ENCODE results near the gene SCUBE1.
A peak's percentile ranks its signal among the peaks of the same experiment; 100 is the strongest.

SCUBE1 gene

DNA sequence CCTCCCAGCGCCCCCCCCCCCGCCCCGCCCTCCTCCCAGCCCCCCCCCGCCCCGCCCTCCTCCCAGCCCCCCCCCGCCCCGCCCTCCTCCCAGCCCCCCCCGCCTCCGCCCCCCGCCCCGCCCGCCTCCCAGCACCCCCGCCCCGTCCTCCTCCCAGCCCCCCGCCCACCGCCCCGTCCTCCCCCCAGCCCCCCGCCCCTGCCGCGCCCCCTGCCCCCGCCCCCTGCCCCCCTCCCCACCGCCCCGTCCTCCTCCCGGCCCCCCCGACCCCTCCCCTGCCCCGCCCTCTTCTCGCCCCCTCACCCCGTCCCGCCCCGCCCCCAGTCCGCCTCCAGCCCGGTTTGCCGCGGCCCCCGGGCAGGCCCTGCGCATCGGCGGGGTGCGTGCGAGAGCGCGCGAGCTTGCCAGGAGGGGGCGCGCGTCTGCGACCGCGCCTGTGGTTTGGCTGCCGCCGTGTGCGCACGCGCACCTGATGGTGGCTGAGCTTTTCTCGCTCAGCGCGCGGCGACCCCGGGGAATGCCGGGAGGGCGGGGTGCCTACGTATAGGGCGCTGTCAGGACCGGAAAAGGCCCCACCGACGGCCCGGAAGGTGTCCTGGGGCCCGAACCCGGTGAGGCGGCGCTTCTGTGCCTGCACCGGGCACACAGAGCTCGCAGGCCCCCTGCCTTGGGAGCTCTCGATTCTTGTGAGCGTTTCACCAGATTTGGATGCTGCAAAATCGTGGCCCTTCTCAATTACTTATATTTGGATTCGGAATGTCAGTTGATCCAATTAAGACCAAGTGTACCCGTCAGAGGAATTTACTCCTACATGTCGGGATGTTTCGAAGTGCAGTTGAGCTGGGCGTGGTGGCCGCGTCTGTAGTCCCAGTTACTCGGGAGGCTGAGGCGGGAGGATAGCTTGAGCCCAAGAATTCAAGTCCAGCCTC, 155.7 kb downstream of the SCUBE1 start:
- DNase-seq, result peak; percentile 83

DNA sequence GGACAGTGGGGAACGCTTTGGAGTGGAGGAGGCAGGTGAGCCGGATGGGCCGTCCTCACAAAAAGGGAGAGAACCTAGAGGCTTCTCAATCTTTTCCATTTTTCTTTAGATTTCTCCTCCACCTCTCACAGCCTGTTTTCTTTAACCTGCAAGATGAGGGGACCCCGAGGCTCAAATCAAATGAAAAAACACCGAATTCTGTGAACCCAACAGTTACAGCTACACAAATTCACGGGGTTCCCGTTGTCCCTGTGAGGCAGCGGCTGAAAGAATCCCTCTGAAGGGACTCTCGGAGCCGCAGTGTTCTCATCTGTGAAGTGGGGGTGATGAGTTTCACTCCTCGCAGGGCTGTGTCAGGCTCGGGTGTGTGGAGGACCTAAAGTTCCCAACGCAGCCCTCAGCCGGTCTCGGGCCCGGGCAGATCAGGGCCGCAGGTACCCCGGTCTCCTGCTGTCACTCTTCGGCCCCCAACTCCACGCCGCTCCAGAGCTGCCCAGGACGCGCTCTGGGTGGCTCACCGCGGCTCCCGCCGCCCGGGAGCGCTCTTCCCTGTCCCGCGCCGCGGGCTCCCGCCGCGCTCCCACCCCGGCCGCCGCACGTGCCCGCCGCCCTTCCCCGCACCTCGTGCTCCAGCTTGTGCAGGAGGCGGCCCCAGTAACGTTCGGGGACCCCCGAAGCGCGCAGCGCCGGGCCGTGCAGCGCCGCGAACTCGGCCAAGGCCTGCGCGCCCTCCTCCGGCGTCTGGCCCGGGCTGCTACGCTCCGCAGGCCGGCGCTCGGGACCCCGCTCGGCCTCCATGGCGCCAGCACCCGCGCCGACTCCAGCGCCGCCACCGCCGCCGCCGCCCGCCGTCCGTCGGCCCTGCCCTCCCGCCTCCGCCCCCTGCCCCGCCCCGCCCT, 156.7 kb downstream of the SCUBE1 start, which contains the start of gene TTLL12:
TTLL12 (minus strand) TSS at position 863 of the 899 bp plus-strand sequence; CDS start at position 798, 65 bp downstream.
- no peak for DNase-seq

DNA sequence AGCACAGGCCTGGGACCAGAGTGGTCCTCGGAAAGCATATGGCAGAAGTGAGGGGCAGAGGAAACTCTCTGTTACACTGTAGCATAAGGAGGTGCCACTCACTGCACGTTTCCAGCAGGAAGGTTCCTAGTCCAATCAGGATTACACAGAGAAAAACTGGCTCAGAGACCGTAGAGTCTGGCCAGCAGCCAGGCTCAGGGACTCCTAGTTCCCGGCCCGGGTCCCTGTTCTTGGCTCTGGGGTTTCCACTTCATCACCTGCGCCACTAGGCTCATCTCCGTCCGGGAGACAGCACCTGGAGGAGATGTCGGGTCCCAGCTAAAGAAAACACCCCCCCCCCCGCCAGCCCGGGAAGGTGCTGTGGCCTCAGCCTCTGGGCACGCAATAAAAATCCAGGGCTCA, 157.3 kb downstream of the SCUBE1 start:
- no peak for DNase-seq

DNA sequence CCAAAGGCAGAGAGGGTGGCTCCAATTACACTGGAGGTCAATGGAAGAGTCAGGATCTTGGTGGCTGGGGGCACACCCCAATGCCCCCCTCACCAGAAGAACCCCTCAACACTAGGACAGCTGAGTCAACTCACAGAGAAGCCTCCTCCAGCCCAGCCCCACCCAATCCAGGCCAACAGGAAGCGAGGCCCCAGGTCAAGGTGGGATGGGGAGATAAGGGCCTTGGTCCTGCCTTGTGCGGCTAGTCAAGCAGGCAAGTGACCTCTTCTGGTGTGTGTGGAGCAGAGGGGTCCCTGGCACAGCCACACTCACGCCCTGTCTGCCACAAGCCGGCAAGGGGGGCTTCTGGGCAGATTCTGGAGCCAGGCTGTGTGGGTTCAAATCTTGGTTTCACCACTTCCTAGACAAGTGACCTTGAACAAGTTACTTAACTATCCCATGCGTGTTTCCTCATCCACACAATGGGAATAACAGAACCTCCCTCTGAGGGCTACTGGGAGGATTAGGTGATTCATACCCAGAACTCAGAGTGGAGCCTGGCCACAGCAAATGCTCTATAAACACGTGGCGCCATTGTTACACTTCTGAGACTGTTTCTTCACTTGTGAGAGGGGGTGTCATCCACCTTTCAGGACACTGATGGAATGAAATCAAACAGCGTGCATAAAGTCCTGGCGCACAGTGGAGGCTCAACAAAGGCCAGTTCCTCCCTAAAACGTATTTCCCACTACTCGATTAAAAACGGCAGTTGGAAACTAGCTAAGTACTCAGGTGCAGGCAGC, 159.5 kb downstream of the SCUBE1 start:
- DNase-seq, result no peak

DNA sequence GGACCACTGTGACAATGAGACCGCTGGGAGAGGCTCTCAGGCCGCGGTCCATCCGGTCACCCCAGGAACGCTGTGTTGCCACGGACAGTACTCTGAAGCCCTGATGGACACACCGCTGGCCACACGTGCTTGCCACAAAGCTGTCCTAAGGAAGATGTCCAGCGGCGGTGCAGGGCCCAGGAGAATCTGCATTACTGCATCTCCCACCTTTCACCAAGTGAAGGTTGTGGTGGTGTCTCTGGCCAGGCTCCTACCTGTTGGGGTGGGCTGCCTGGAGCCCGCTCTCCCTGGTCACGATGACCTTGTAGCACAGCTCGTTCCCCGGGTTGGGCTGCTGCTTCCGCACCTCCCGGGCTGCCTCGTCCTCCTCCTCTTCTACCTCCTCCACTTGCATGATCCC, 160.4 kb downstream of the SCUBE1 start:
- no peak for DNase-seq

DNA sequence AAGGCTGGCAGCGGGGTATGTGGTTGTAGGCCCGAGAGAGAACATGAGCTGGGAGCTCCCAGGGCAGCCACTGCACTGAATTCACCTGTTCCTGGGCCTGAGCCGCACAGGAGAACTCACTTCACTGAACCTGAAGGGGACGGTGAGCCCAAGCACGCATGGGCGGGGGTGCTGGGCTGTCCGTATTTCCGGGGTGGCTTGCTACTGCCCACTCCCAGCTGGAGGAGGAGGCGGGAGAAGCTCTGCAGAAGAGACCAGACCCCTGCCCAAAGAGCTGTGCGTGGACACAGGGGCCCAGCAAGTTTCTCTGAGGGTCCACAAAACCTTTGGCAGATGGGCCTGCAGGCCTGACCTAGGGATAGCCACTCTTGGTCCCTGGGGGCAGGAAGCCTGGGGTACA, 161.1 kb downstream of the SCUBE1 start:
- no peak for DNase-seq

DNA sequence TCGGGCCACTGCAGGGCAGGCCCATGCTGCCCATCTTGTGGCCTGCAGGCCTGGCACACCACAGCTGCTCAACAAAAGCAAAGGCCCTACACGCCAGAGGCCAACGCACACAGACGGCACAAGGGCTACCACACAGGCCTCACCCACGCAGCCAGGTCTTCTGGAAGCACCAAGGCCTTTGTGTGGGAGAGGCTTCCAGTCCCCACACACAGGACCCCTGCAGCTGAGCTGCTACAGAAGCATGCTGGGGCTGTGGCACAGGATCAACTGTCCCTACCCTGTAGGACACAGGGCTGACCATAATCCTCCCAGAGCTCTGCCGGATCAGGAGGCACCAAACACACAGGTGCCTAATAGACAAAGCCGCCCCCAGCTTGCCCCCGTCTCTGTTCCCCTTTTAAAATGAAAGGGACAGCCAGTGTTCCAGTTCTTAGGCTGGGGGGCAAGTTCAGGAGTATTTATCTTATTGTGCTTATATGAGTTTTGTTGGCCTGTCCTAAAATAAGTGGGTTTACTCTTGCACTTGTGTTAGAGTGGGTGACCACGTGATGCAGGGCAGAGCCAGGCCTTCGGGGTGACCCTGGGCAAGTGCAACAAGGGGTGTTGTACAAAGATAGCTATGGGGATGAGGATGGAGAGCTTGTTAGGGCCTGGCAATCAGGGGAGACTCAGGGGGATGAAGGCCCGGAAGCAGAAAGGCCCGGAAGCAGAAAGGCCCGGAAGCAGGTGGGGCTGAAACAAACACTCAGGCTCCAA, 161.7 kb downstream of the SCUBE1 start:
- no peak for DNase-seq

DNA sequence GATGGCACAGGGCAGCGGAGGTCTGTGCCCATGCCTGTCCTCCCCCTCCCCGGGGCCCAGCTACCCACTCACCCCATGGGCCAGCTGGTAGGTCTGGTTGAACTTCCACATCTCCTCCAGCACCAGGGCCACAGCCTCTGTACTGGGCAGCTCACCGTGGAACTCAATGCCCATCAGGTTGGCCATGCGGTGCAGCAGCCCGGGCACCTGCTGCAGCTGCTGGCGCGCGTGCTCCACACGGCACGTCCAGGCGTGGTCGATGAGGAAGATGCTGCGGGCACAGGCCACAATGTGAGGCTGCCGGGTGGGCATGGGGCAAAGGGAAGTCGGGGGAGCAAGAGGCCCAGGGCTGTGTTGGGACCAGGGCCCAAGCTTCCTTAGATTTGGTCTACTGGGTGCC, 162.5 kb downstream of the SCUBE1 start:
- no peak for DNase-seq

DNA sequence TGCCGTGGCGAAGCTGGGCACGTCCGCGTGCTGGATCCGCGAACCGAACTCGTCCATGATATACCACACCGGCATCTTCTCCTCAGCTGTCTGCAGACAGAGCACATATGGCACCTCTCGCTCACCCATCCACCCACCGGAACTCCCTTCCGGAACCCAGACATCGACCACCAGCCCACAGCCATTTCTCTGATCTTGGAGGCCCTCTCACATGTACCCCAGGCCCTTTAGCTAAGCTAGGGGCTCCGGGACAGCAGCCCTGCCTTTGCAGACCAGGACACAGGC, 163.3 kb downstream of the SCUBE1 start:
- DNase-seq, result no peak

DNA sequence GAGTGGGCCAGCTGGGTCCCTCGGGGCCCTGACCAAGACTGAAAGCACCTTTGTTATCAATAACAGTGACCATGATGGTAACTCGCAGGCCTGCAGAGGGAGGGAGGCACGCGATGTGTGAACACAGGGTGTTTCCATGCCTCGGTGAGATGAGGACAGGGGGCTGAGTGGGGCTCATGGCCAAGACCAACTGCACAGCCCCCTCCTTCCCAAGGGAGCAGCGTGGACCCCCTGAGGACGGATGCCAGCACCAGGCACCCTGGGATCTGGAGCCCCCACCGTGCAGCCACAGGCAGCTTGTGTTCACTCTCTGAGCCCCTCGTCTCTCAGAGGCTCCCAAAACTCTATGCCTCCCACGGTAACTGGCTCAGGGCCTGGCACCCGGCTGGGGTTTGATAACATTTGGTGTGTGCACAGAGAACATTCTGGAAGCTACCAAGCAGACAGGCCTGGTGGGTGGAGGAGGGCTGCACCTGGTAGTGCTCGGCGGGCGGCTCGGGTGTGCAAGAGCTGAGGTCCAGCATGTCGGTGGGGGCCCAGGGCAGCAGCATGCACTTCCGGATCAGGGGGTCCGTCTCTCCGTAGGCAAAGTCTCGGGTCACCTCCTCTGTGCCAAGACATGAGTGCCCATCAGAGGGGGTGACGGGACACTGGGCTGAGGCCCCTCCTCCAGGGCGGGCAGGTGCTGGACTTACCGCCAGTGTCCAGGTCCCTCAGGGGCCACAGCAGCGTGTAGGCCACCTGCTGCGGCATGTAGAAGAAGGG, 163.8 kb downstream of the SCUBE1 start:
- DNase-seq, result no peak

DNA sequence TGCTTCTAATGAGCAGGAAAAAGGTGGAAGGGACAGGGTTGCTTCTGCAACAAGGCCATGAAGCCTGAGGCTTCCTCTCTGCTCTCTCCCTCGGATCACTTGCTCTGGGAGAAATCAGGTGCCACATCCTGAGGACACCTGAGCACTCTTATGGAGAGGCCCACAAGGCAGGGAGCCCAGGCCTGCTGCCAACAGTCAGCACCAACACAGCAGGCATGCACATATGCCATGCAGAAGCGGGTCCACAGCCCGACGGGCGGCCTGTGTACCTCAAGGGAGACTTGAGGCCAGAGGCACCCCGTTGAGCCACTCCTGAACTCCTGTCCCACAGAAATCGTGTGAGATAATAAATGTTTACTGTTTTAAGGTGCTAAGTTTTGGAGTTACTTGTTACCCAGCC, 165.7 kb downstream of the SCUBE1 start:
- DNase-seq, result no peak

DNA sequence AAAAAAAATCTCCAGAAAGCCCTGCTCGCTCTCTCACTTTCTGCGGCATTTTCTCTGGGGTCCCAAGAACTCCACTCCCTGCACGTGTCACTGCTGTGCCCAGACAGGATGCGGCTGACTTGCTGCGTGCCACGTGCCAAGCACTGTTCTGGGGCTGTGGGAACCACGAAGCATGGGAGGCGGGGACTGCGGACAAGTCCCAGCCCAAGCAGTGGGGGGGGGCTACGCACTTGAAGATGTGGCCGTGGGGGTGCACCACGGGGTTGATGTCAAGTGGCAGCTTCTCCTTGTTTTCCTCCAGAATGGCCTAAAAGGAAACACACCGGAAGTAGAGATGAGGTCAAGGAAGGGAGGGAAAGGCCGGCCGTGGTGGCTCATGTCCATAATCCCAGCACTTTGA, 167.1 kb downstream of the SCUBE1 start:
- no peak for DNase-seq

DNA sequence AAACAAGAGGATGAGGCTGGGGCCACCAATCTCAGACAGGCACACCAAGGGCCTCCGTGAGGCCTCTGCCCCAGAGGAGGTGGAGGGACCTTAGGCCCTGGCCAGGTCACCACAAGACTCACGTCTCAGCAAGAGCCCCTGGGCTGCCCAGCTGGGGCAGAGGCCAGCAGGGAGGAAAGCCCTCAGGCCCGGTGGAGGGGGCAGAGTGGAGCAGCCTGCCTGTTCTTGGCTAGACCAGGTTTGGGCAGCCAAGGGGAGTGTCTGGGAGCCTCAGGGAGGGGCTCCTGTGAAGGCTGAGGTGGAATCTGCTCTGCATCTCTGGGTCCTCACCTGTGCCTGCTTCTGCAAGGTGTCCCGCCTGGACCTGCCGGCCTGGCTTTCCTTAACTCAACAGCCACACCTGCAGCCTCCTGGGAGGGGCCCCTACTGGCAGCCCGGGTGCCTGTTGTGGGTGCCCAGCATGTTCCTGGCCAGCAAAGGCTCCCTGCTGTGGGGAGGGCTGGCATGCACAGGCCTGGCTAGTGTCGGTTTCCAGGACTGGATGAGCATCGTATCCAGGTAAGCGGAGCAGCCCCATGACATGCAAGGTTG, 168.1 kb downstream of the SCUBE1 start:
- no peak for DNase-seq

DNA sequence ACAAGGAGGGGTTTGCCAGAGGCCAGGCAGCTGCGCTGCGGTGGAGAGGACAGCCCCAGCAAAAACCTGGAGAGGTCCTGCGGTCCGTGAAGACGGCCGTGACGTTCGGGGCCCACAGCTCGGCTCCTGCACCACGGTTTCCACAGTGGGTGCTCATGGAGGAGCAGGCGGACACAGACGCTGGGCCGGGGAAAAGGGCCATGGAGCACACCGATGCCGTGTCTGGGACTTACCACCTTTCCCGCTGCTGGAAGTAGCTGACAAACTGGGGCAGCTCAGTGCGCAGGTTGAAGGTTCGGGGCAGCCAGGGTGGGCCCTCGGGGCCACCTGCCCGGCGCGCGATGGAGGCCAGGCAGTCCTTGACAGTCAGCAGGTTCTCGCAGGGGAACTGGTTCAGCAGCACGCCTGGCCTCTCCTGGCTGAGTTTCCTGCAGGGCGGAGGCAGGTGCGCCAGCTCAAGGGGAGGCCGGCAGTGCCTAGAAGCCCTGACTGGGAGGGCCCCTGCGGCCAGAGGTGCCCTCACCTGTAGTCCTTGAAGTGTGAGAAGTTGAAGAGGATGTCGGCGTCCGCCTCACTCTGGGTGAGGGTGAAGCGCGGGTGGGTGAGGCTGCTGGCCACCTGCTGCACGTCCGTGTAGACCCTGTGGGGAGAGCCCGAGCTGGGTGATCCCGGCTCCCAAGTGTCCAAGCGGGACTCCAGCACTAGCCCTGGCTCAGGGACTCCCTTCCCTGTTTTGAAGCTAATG, 169.0 kb downstream of the SCUBE1 start:
- no peak for DNase-seq

DNA sequence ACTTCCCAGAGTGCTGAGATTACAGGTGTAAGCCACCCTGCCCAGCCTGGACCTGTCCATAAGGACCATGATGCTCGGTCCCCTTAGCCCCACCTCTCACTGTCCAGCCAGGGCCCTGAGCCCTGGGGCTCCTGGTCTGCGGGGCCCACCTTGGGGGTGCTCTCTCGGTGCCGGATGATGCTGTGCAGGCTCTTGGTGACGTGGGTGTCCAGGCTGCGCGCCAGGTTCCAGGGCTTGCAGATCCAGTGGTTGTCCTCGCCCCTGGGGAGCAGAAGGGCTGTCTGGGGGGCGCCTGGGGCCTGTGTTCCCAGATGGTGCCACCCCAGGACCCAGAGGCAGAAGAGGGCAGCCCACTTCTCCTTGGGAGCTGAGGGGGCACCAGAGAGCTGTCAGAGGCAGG, 169.6 kb downstream of the SCUBE1 start:
- no peak for DNase-seq

DNA sequence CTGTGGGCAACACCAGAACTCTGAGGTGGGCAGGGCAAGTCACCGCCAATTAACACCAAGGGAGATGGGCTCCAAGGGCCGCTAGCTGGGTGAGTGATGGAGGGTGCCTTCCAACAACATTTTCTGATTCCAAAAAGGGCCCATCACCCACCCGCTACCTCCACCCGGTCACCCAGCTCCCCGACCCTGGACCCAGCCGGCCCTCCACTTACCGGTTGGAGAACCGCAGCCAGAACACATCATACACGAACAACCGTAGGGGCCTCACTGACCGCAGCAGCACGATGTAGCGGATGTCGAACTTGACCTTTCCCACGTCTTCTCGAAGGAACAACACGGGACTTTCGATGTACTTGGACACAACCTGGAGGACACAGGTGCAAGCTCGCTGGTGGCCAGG, 171.0 kb downstream of the SCUBE1 start:
- no peak for DNase-seq

DNA sequence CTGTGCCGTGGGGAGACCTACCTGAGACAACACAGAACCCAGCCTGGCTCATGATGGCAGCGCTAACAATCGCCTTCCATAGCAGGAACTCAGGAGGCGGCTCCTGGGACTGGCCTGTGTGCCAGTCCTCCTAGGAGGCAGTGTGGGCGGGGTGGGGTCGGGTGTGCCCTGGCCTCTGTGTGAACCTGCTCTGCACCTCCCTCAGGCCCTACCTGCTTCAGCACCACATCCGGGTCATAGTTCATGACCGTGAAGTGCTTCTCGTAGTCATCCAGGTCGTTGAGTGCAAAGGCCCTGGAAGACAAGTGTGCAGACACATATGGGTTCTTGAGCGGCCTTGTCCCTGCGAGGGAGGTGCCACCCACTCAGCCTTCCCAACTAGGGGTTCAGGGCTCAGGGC, 171.6 kb downstream of the SCUBE1 start:
- no peak for DNase-seq

DNA sequence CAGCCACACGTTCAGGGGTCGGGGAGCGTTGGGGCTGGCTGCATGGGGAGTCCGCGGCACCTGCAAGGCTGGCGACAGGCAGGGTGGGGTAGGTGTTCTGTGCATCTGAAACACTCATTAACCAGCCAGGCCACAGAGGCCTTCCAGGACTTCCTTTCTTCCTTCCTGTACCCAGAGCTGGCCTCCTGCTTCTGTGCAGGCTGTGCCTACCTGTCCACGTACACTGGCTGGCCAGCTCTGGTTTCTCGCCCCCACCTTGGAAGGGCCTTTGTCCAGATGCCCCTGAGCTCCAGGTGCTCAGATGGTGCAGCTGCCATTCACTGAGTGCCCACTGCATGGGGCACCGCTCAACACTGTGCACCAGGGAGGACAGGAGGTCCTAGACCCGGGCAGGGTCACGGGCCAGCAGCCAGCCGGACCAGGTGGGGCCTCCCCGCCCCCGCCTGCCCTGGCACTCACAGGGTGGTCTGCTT, 172.1 kb downstream of the SCUBE1 start:
- DNase-seq, result no peak

DNA sequence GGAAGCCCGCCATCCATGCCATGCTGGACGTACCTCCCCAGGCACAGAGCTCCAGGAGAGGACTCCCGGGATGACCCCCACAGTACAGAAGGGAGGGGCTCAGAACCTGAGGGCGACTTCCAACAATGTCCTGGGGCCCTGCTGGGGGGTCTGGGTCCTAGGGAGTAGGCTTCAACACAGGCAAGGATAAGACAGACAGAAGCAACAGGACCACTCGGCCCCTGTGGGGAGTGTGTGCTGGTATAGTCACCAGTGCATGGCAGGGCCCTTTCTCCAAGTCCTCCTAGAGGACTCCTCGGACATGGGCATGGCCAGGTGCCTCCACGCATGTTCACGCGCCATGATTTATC, 173.1 kb downstream of the SCUBE1 start:
- no peak for DNase-seq

Data from NCI-H1048 (cell line).